DOHH2 (cell line): ENCODE results near the gene GRB7.

ENCODE experiments used
- H3F3A ChIP-seq: fragments of 200-600 bp; sonication (generic), shearing (Covaris generic); 2 replicates; pipeline ENCODE4 v1.6.0; 2016; ENCODE audit warnings: antibody characterized with exemption, mild to moderate bottlenecking; ENCODE audit not compliant: control insufficient read depth, insufficient read depth
- H3K27ac ChIP-seq: fragments of 200-600 bp; sonication (generic); 2 replicates; pipeline ENCODE4 v1.5.1; 2014; ENCODE audit warnings: low read depth, mild to moderate bottlenecking, low read length, moderate library complexity
- H3K27me3 ChIP-seq: fragments of 200-600 bp; sonication (generic); 2 replicates; pipeline ENCODE4 v1.6.1; 2014; ENCODE audit warnings: mild to moderate bottlenecking, low read length, mixed read lengths; ENCODE audit not compliant: control insufficient read depth
- H3K36me3 ChIP-seq: fragments of 200-600 bp; sonication (generic); 2 replicates; pipeline ENCODE4 v1.6.1; 2014; ENCODE audit warnings: mild to moderate bottlenecking, low read length, moderate library complexity, mixed read lengths; ENCODE audit not compliant: control insufficient read depth
- H3K4me1 ChIP-seq: fragments of 200-600 bp; sonication (generic); 2 replicates; pipeline ENCODE4 v1.6.1; 2014; ENCODE audit warnings: mild to moderate bottlenecking, low read length, mixed read lengths; ENCODE audit not compliant: control insufficient read depth
- H3K4me2 ChIP-seq: fragments of 200-600 bp; sonication (generic); 2 replicates; pipeline ENCODE4 v1.6.0; 2014; ENCODE audit warnings: mild to moderate bottlenecking, low read length, moderate library complexity
- H3K4me3 ChIP-seq: fragments of 200-600 bp; sonication (generic); 2 replicates; pipeline ENCODE4 v1.5.1; 2014; ENCODE audit warnings: mild to moderate bottlenecking, low read length, mixed read lengths
- H3K79me2 ChIP-seq: fragments of 200-600 bp; sonication (generic); 2 replicates; pipeline ENCODE4 v1.6.1; 2014; ENCODE audit warnings: mild to moderate bottlenecking, low read length, mixed read lengths; ENCODE audit not compliant: control insufficient read depth
- H3K9me2 ChIP-seq: fragments of 200-600 bp; sonication (generic); replicated peaks from 2 replicates; pipeline ENCODE4 v1.6.1; 2014; ENCODE audit warnings: mild to moderate bottlenecking, low read length, mixed read lengths; ENCODE audit not compliant: control insufficient read depth
- H3K9me3 ChIP-seq: fragments of 200-600 bp; sonication (generic); 2 replicates; pipeline ENCODE4 v1.6.1; 2014; ENCODE audit warnings: antibody characterized with exemption, low read length, mixed read lengths; ENCODE audit not compliant: control insufficient read depth, insufficient read depth
- H4K20me1 ChIP-seq: fragments of 200-600 bp; sonication (generic); 2 replicates; pipeline ENCODE4 v1.6.0; 2014; ENCODE audit warnings: low read depth, mild to moderate bottlenecking, antibody characterized with exemption, low read length, moderate library complexity; ENCODE audit not compliant: control insufficient read depth, insufficient read depth
- EZH2phosphoT487 ChIP-seq: fragments of 200-600 bp; sonication (generic); IDR thresholded peaks from 2 replicates; pipeline ENCODE4 v1.6.1; 2017; ENCODE audit warnings: borderline replicate concordance, mild to moderate bottlenecking, antibody characterized with exemption, low read length, moderate library complexity, mixed read lengths
- TF ChIP-seq, protein P1 (sequence below): fragments of 200-600 bp; sonication (generic); IDR thresholded peaks from one replicate; pipeline ENCODE4 v1.5.1; 2014; ENCODE audit warnings: antibody characterized with exemption, mild to moderate bottlenecking, low read depth, low read length; ENCODE audit not compliant: poor library complexity, severe bottlenecking

Gene GRB7

DNA sequence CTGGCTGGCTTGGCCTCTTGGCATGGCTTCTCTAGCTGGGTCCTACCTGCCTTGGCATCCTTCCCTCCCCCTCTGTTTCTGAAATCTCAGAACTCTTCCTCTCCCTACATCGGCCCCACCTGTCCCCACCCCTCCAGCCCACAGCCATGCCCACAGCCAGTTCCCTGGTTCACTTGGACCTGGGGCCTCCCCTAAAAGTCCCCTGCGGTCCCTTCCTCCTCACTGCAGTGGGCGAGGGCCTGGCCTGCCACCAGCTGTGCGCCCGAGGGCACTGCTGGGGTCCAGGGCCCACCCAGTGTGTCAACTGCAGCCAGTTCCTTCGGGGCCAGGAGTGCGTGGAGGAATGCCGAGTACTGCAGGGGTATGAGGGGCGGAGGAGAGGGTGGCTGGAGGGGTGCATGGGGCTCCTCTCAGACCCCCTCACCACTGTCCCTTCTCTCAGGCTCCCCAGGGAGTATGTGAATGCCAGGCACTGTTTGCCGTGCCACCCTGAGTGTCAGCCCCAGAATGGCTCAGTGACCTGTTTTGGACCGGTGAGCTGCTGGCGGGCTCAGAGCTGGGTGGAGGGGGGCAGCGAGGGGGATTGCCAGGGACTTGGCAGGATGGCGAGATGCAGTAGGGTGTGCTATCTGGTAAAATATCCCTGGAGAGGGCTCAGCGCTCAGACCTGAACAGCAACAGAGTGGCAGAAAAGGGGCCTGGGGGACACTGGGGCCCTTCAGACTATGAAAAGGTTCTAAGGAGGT, 21.5 kb upstream of the GRB7 start:
- TF ChIP-seq, protein P1, sequence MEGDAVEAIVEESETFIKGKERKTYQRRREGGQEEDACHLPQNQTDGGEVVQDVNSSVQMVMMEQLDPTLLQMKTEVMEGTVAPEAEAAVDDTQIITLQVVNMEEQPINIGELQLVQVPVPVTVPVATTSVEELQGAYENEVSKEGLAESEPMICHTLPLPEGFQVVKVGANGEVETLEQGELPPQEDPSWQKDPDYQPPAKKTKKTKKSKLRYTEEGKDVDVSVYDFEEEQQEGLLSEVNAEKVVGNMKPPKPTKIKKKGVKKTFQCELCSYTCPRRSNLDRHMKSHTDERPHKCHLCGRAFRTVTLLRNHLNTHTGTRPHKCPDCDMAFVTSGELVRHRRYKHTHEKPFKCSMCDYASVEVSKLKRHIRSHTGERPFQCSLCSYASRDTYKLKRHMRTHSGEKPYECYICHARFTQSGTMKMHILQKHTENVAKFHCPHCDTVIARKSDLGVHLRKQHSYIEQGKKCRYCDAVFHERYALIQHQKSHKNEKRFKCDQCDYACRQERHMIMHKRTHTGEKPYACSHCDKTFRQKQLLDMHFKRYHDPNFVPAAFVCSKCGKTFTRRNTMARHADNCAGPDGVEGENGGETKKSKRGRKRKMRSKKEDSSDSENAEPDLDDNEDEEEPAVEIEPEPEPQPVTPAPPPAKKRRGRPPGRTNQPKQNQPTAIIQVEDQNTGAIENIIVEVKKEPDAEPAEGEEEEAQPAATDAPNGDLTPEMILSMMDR: no peak
- no peak for TF ChIP-seq EZH2phosphoT487
- no peaks in the 10 kb centered on the region for H3K9me2 ChIP-seq
- H3K4me1 ChIP-seq: no peaks in the 10 kb centered on the region
- no peak overlapping the region for H3K4me3 ChIP-seq
- H3K79me2 ChIP-seq: no peaks in the 10 kb centered on the region
- no peaks in the 10 kb centered on the region for H3K9me3 ChIP-seq
- no peak overlapping the region for H3K27ac ChIP-seq
- H4K20me1 ChIP-seq: no peaks in the 10 kb centered on the region
- H3K36me3 ChIP-seq: no peaks in the 10 kb centered on the region
- no peaks in the 10 kb centered on the region for H3K27me3 ChIP-seq
- H3K4me2 ChIP-seq: no peak overlapping the region
- H3F3A ChIP-seq: no peaks in the 10 kb centered on the region

DNA sequence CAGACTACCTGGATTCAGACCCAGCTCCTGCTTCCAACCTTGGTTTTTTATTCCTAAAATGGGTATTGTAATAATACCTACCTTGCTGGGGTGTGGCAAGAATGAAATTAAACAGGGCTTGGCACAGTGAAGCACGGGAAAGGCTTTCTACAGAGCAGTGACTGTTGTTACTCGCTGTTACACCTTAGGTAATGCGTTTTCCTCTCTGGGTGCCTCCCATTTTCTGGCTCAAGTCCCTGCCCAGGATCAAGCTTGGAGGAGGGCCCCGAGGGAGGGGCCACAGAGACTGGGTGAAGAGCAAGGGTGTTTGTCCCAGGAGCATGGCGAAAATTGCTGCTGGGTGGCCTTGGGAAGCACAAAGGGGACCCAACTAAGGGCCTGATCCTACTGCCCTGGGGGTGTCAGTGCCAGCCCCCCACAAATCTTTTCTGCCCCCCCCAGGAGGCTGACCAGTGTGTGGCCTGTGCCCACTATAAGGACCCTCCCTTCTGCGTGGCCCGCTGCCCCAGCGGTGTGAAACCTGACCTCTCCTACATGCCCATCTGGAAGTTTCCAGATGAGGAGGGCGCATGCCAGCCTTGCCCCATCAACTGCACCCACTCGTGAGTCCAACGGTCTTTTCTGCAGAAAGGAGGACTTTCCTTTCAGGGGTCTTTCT, 20.7 kb upstream of the GRB7 start:
- no peak overlapping the region for H3K4me3 ChIP-seq
- no peaks in the 10 kb centered on the region for H3K36me3 ChIP-seq
- no peak overlapping the region for H3K4me2 ChIP-seq
- H4K20me1 ChIP-seq: no peaks in the 10 kb centered on the region
- H3F3A ChIP-seq: no peaks in the 10 kb centered on the region
- no peak overlapping the region for H3K27ac ChIP-seq
- H3K4me1 ChIP-seq: no peaks in the 10 kb centered on the region
- no peaks in the 10 kb centered on the region for H3K9me3 ChIP-seq
- TF ChIP-seq EZH2phosphoT487: no peak
- TF ChIP-seq, protein P1: no peak
- H3K79me2 ChIP-seq: no peaks in the 10 kb centered on the region
- no peaks in the 10 kb centered on the region for H3K9me2 ChIP-seq
- no peaks in the 10 kb centered on the region for H3K27me3 ChIP-seq

DNA sequence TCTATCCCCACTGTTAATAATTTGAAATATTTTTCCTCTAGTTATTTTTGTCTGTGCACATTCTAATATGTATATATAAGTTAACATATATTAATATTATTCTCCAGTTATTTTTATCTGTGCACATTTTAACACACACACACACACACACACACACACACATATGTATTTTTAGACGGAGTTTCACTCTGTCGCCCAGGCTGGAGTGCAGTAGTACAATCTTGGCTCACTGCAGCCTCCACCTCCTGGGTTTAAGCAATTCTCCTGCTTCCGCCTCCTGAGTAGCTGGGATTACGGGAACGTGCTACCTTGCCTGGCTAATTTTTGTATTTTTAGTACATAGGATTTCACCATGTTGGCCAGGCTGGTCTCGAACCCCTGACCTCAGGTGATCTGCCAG, 20.1 kb upstream of the GRB7 start:
- no peak overlapping the region for H3K27ac ChIP-seq
- H3K79me2 ChIP-seq: no peaks in the 10 kb centered on the region
- H3K4me1 ChIP-seq: no peaks in the 10 kb centered on the region
- H4K20me1 ChIP-seq: no peaks in the 10 kb centered on the region
- H3K27me3 ChIP-seq: no peaks in the 10 kb centered on the region
- no peaks in the 10 kb centered on the region for H3K36me3 ChIP-seq
- H3K9me3 ChIP-seq: no peaks in the 10 kb centered on the region
- TF ChIP-seq, protein P1: no peak
- TF ChIP-seq EZH2phosphoT487: no peak
- H3F3A ChIP-seq: no peaks in the 10 kb centered on the region
- H3K4me2 ChIP-seq: no peak overlapping the region
- no peaks in the 10 kb centered on the region for H3K9me2 ChIP-seq
- no peak overlapping the region for H3K4me3 ChIP-seq
